NB4 (cell line): Measurements from ENCODE around the gene FAM177B.

Source experiments
- CTCF ChIP-seq: IDR thresholded peaks from one replicate; pipeline ENCODE4 v1.5.1; 2012; ENCODE audit warnings: low read depth, low read length
- MAX ChIP-seq: IDR thresholded peaks from 2 replicates; pipeline ENCODE4 v1.6.1; 2011; ENCODE audit warnings: low read depth, low read length
- POLR2A ChIP-seq: IDR thresholded peaks from 2 replicates; pipeline ENCODE4 v1.6.1; 2011; ENCODE audit warnings: mild to moderate bottlenecking; ENCODE audit not compliant: insufficient read length; ENCODE audit errors: extremely low read depth

- TF ChIP-seq CTCF (no peak), MAX (no peak), POLR2A (no peak)
Observed at GRCh38 chr1:222788402-222789156, 51.6 kb downstream of the FAM177B start.
